A549 (cell line): Measurements from ENCODE around the gene ZNF672. TPM values are rescaled to one million over a fixed set of nuclear protein-coding genes. Genes with fewer than 3 reads are reported as not detected.
A peak's percentile ranks its signal among the peaks of the same experiment; 100 is the strongest.

Source experiments
- ATAC-seq, 2 experiments: fragments of 200-7000 bp in 1 of 2; fragments of >200 bp in 1 of 2; cut with Nextera tagmentation in 1 of 2; cut with Tn5 transposase in 1 of 2; 3 replicates each; pipeline versions ENCODE4 v1.8.0 to v1.9.1; 2018 to 2020; ENCODE audit warnings: mild to moderate bottlenecking in 1 of 2, moderate library complexity in 1 of 2
- CTCF ChIA-PET: fragments of 300-600 bp; sonication (Branson Sonifier 250); formaldehyde crosslinking; extraction: SDS; loops from one replicate; lab custom pipeline; 2021; ENCODE audit warnings: antibody characterized with exemption, inconsistent platforms; lab: Yijun Ruan, JAX
- POLR2A ChIA-PET: fragments of 350-600 bp; formaldehyde crosslinking; extraction: SDS; loops from one replicate; lab custom pipeline; 2021; ENCODE audit warnings: antibody characterized with exemption, inconsistent platforms; lab: Yijun Ruan, JAX
- DNase-seq, 2 experiments: peaks; one replicate each; pipeline versions ENCODE4 v3.0.0 to v3.0.0-alpha.2; 2011 to 2016; ENCODE audit warnings: low read depth in 1 of 2, low spot score in 1 of 2
- FAIRE-seq: peaks from 2 replicates; lab custom pipeline; 2011; peaks lifted over from hg19 to GRCh38; lab: Jason Lieb, UNC
- H3K27ac ChIP-seq, 2 experiments: fragments of >200 bp; sonication (Bioruptor Twin); formaldehyde crosslinking; 3 replicates each; pipeline ENCODE4 v1.5.1; 2016 to 2017
- H3K4me1 ChIP-seq: fragments of >200 bp; sonication (Bioruptor Twin); formaldehyde crosslinking; 3 replicates; pipeline ENCODE4 v1.6.1; 2016
- H3K4me2 ChIP-seq: fragments of >200 bp; sonication (Bioruptor Twin); formaldehyde crosslinking; 3 replicates; pipeline ENCODE4 v1.6.1; 2016
- H3K4me3 ChIP-seq: fragments of >200 bp; sonication (Bioruptor Twin); formaldehyde crosslinking; 3 replicates; pipeline ENCODE4 v1.5.1; 2016
- H3K9me3 ChIP-seq: fragments of >200 bp; sonication (Bioruptor Twin); formaldehyde crosslinking; 3 replicates; pipeline ENCODE4 v1.6.1; 2016
- CBX2 ChIP-seq: fragments of 200-600 bp; sonication (generic); IDR thresholded peaks from 2 replicates; pipeline ENCODE4 v1.6.1; 2016; ENCODE audit warnings: low read depth, mild to moderate bottlenecking, borderline replicate concordance
- CEBPB ChIP-seq, 2 experiments: fragments of >200 bp in 1 of 2; sonication (Bioruptor Twin) in 1 of 2; formaldehyde crosslinking in 1 of 2; IDR thresholded peaks; 2 replicates each; pipeline ENCODE4 v1.6.1; 2012 to 2016
- ESRRA ChIP-seq: fragments of 150-350 bp; IDR thresholded peaks from 2 replicates; pipeline ENCODE4 v1.6.1; 2014; ENCODE audit warnings: mild to moderate bottlenecking, low read length, borderline replicate concordance
- FOSL2 ChIP-seq, 2 experiments: fragments of 450-650 bp in 1 of 2; fragments of >200 bp in 1 of 2; sonication (Bioruptor Twin) in 1 of 2; formaldehyde crosslinking; IDR thresholded peaks; 2 replicates each; pipeline versions ENCODE4 v1.5.0 to v1.6.1; 2016 to 2020; ENCODE audit warnings: mild to moderate bottlenecking in 1 of 2, moderate library complexity in 1 of 2
- FOXS1 ChIP-seq: fragments of 250-450 bp; sonication (Bioruptor Pico); IDR thresholded peaks from 2 replicates; pipeline ENCODE4 v1.5.0; 2020; ENCODE audit warnings: mild to moderate bottlenecking, moderate library complexity
- GATA3 ChIP-seq: IDR thresholded peaks from 2 replicates; pipeline ENCODE4 v1.6.1; 2012; ENCODE audit warnings: borderline replicate concordance
- HDAC2 ChIP-seq: fragments of 200-600 bp; sonication (generic); IDR thresholded peaks from 2 replicates; pipeline ENCODE4 v1.6.1; 2016
- HEYL ChIP-seq: fragments of 250-450 bp; sonication (Bioruptor Pico); IDR thresholded peaks from 2 replicates; pipeline ENCODE4 v1.8.0; 2021; ENCODE audit warnings: mild to moderate bottlenecking, moderate library complexity
- HOXA7 ChIP-seq: fragments of 250-450 bp; sonication (Bioruptor Pico); IDR thresholded peaks from 2 replicates; pipeline ENCODE4 v1.5.0; 2020; ENCODE audit warnings: mild to moderate bottlenecking, moderate library complexity
- HOXB13 ChIP-seq: fragments of 250-450 bp; sonication (Bioruptor Pico); IDR thresholded peaks from 2 replicates; pipeline ENCODE4 v1.5.0; 2020; ENCODE audit warnings: low read depth, mild to moderate bottlenecking, moderate library complexity
- JUN ChIP-seq, 2 experiments: fragments of >200 bp; sonication (Bioruptor Twin); formaldehyde crosslinking; IDR thresholded peaks; 2 replicates in 1 of 2; 3 replicates in 1 of 2; pipeline ENCODE4 v1.6.1; 2016 to 2017
- JUNB ChIP-seq: fragments of >200 bp; sonication (Bioruptor Twin); formaldehyde crosslinking; IDR thresholded peaks from 2 replicates; pipeline ENCODE4 v1.6.1; 2016
- KDM1A ChIP-seq: fragments of 200-600 bp; sonication (generic); IDR thresholded peaks from 2 replicates; pipeline ENCODE4 v1.6.1; 2016; ENCODE audit warnings: low read depth, mild to moderate bottlenecking
- MYC ChIP-seq: IDR thresholded peaks from 2 replicates; pipeline ENCODE4 v1.6.1; 2012; ENCODE audit warnings: mild to moderate bottlenecking, inconsistent platforms, low read length, improper control_type of control experiment, borderline replicate concordance
- NPAS2 ChIP-seq: fragments of 250-450 bp; sonication (Bioruptor Pico); IDR thresholded peaks from 2 replicates; pipeline ENCODE4 v1.8.0; 2022; ENCODE audit warnings: mild to moderate bottlenecking, moderate library complexity, borderline replicate concordance
- NR3C1 ChIP-seq: fragments of >200 bp; sonication (Bioruptor Twin); formaldehyde crosslinking; IDR thresholded peaks from 3 replicates; pipeline ENCODE4 v1.6.1; 2017
- PHF8 ChIP-seq: fragments of 200-600 bp; sonication (generic); IDR thresholded peaks from 2 replicates; pipeline ENCODE4 v1.6.1; 2016; ENCODE audit warnings: low read depth, mild to moderate bottlenecking, antibody characterized with exemption, moderate library complexity, borderline replicate concordance
- RCOR1 ChIP-seq: fragments of 150-350 bp; IDR thresholded peaks from 2 replicates; pipeline ENCODE4 v1.6.1; 2014; ENCODE audit warnings: antibody characterized with exemption, low read length, low read depth
- RFX5 ChIP-seq: fragments of 450-650 bp; IDR thresholded peaks from 2 replicates; pipeline ENCODE4 v1.7.1; 2014; ENCODE audit warnings: antibody characterized with exemption, mild to moderate bottlenecking, moderate library complexity
- RNF2 ChIP-seq: fragments of 200-600 bp; sonication (generic); IDR thresholded peaks from 2 replicates; pipeline ENCODE4 v1.6.1; 2016; ENCODE audit warnings: low read depth, mild to moderate bottlenecking, antibody characterized with exemption, moderate library complexity, borderline replicate concordance
- SREBF2 ChIP-seq: fragments of 450-650 bp; IDR thresholded peaks from 2 replicates; pipeline ENCODE4 v1.6.1; 2014; ENCODE audit warnings: mild to moderate bottlenecking, moderate library complexity
- TFCP2L1 ChIP-seq: fragments of 250-450 bp; sonication (Bioruptor Pico); IDR thresholded peaks from 2 replicates; pipeline ENCODE4 v1.5.0; 2021; ENCODE audit warnings: mild to moderate bottlenecking
- TP53 ChIP-seq: fragments of 250-450 bp; sonication (Bioruptor Pico); IDR thresholded peaks from 2 replicates; pipeline ENCODE4 v1.5.0; 2021; ENCODE audit warnings: mild to moderate bottlenecking, moderate library complexity
- ZNF302 ChIP-seq: fragments of 250-450 bp; sonication (Bioruptor Pico); IDR thresholded peaks from 2 replicates; pipeline ENCODE4 v1.9.0; 2021; ENCODE audit warnings: inconsistent platforms, mild to moderate bottlenecking, moderate library complexity
- ZSCAN20 ChIP-seq: fragments of 250-450 bp; sonication (Bioruptor Pico); IDR thresholded peaks from 2 replicates; pipeline ENCODE4 v1.8.0; 2022; ENCODE audit warnings: mild to moderate bottlenecking, moderate library complexity
- WGBS: methylation state at CpG from one replicate; pipeline ENCODE4 v1.1.6; 2017; ENCODE audit errors: missing lambda C conversion rate; 5-methylcytosine and 5-hydroxymethylcytosine counted together
- polyA plus RNA-seq, 4 experiments: library from polyadenylated mRNA; depleted of rRNA in 3 of 4; stranded (reverse); fragments of >200 nt; fragmentation: RNase III in 1 of 4; extraction: RNeasy Plus Mini Kit Qiagen cat#74134 plus additional on column Dnase treatment in 1 of 4; gene quantifications; 2 replicates in 3 of 4; 3 replicates in 1 of 4; pipeline ENCODE4 v1.2.3, GENCODE V29; 2011 to 2017
- TF ChIP-seq, protein P1 (sequence below): fragments of 150-350 bp; IDR thresholded peaks from 2 replicates; pipeline ENCODE4 v1.6.1; 2014; ENCODE audit warnings: low read depth, mild to moderate bottlenecking, low read length
- TF ChIP-seq, protein P2 (sequence below): fragments of >200 bp; sonication (Bioruptor Twin); formaldehyde crosslinking; IDR thresholded peaks from 2 replicates; pipeline ENCODE4 v1.6.1; 2016
- TF ChIP-seq, protein P3 (sequence below): fragments of 200-600 bp; sonication (generic); IDR thresholded peaks from 2 replicates; pipeline ENCODE4 v1.6.1; 2016; ENCODE audit warnings: antibody characterized with exemption, mild to moderate bottlenecking, moderate library complexity
- TF ChIP-seq, protein P4 (sequence below): fragments of 250-450 bp; sonication (Bioruptor Pico); IDR thresholded peaks from 2 replicates; pipeline ENCODE4 v1.5.0; 2020; ENCODE audit warnings: low read depth, mild to moderate bottlenecking, moderate library complexity

ZNF672 gene
- polyA plus RNA-seq, 2 of the 4 experiments (the other 2 are of a cell fraction) = 18.9 to 20.6 TPM

DNA sequence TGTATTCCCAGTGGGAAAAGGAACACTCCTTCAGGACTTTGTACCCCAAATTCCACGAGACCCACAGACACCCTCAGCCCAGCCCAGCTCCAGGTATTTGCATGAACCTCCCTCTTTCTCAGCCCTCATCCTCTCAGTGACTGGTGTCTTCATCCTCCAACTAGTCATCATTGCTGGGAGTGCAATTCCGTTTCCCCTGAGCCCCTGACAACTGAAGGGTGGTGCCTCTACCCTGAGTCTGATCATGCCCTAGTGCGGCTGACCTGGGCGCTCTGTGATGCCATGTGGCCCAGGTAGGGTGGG lies 24.6 kb downstream of the ZNF672 start:
- Histone ChIP-seq H3K4me3 (peak overlapping the region; percentile 44), H3K4me2 (peak overlapping the region; percentile 78), H3K9me3 (no peaks in the 10 kb centered on the region), H3K4me1 (peaks cover 14% of the 10 kb centered on the region), H3K27ac (peak overlapping the region; percentile 64 to 88)
- ChIA-PET CTCF (no interaction called here), POLR2A (interaction anchor here (1.6 to 2.9 kb wide), 2 partner anchors 11 to 37 kb away, joined by 5 to 18 read pairs; partner anchors contain the start of gene SH3BP5L)
- DNase-seq (no peak), ATAC-seq (peak in 1 of 2 experiments; percentile 8; a peak in 4 of 6 replicates), FAIRE-seq (no peak)
- TF ChIP-seq KDM1A (no peak), HOXA7 (CRISPR knock-in tag) (no peak), CBX2 (no peak)
- TF ChIP-seq, protein P1, sequence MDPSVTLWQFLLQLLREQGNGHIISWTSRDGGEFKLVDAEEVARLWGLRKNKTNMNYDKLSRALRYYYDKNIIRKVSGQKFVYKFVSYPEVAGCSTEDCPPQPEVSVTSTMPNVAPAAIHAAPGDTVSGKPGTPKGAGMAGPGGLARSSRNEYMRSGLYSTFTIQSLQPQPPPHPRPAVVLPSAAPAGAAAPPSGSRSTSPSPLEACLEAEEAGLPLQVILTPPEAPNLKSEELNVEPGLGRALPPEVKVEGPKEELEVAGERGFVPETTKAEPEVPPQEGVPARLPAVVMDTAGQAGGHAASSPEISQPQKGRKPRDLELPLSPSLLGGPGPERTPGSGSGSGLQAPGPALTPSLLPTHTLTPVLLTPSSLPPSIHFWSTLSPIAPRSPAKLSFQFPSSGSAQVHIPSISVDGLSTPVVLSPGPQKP = no peak
- WGBS = 60% methylated on average over 1 of the region's 4 CpGs

DNA sequence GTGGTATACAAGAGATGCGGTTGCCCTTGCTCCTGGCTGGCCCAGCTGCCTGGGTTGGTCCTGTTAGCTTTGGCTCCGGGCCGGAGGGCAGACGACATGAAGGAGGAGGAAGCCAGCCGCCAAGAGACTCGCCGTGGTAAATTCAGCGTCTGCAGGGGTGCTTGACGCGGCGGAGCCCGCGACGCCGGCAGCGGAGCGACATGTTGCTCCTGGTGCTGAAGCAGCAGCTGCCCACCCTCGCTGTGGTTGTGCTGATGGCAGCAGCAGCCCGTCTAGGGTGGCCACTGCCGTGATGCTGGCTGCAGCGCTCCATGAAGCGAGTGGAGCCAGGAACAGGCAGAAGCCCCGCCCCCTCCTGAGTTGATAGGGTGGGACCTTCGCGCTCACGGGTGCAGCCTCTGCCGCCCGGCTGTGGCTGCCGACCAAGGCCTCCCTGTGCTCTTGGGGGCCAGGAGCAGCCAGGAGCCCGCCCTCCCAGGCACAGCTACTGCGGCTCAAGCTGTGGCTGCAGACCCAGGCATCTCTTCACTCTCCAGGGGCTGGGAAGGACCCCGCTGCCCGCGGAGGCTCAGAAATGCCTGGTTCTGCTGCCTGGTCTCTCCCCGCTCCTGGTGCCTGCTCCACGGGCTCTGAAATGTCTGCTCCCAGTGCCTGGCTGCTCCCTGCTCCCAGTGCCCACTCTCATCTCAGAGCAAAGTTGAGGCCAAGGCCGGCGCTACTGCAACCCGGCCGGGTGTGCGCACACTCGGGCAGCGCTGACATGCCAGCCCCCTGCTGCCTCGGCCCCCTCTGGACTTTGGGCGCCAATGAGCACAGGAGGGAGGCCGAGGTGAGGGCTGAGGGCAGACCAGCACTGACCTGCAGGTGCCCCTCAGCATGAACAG lies 25.2 kb downstream of the ZNF672 start:
- ATAC-seq = peak; percentile 68 to 80
- Histone ChIP-seq H3K4me3 (peak overlapping the region; percentile 44), H3K4me1 (peaks cover 13% of the 10 kb centered on the region), H3K27ac (peak overlapping the region; percentile 64 to 88), H3K4me2 (peak overlapping the region; percentile 78), H3K9me3 (no peaks in the 10 kb centered on the region)
- FAIRE-seq = no peak
- POLR2A ChIA-PET = interaction anchor here (1.6 to 2.9 kb wide), 2 partner anchors 10 to 37 kb away, joined by 5 to 18 read pairs; partner anchors contain the start of gene SH3BP5L
- WGBS = 37% methylated on average over 28 of the region's 46 CpGs
- peak; percentile 63 to 69 for DNase-seq
- CTCF ChIA-PET = interaction anchor here (2.3 kb wide), 1 partner anchor 10 kb away, joined by 12 read pairs; no protein-coding TSS in a partner anchor
- TF ChIP-seq, protein P2, sequence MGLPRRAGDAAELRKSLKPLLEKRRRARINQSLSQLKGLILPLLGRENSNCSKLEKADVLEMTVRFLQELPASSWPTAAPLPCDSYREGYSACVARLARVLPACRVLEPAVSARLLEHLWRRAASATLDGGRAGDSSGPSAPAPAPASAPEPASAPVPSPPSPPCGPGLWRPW = no peak
- TF ChIP-seq FOXS1 (CRISPR knock-in tag) (no peak), CEBPB (IDR thresholded peaks at IDR 0.05) (no peak), HEYL (no peak), NR3C1 (no peak), HDAC2 (no peak), RFX5 (no peak), PHF8 (no peak), HOXB13 (no peak), ZNF302 (CRISPR knock-in tag) (no peak), RCOR1 (no peak), NPAS2 (no peak), FOSL2 (IDR thresholded peaks at IDR 0.05) (no peak), FOSL2 (CRISPR knock-in tag; IDR thresholded peaks at IDR 0.05) (no peak), TFCP2L1 (CRISPR knock-in tag) (no peak), SREBF2 (no peak), KDM1A (no peak), MYC (no peak), JUN (IDR thresholded peaks at IDR 0.05) (peak in 1 of 2 experiments; percentile 35; a peak in 1 of 5 replicates), CBX2 (no peak), ESRRA (no peak), ZSCAN20 (CRISPR knock-in tag) (no peak), GATA3 (no peak), TP53 (CRISPR knock-in tag) (no peak), RNF2 (no peak), JUNB (no peak)
- TF ChIP-seq, protein P3, sequence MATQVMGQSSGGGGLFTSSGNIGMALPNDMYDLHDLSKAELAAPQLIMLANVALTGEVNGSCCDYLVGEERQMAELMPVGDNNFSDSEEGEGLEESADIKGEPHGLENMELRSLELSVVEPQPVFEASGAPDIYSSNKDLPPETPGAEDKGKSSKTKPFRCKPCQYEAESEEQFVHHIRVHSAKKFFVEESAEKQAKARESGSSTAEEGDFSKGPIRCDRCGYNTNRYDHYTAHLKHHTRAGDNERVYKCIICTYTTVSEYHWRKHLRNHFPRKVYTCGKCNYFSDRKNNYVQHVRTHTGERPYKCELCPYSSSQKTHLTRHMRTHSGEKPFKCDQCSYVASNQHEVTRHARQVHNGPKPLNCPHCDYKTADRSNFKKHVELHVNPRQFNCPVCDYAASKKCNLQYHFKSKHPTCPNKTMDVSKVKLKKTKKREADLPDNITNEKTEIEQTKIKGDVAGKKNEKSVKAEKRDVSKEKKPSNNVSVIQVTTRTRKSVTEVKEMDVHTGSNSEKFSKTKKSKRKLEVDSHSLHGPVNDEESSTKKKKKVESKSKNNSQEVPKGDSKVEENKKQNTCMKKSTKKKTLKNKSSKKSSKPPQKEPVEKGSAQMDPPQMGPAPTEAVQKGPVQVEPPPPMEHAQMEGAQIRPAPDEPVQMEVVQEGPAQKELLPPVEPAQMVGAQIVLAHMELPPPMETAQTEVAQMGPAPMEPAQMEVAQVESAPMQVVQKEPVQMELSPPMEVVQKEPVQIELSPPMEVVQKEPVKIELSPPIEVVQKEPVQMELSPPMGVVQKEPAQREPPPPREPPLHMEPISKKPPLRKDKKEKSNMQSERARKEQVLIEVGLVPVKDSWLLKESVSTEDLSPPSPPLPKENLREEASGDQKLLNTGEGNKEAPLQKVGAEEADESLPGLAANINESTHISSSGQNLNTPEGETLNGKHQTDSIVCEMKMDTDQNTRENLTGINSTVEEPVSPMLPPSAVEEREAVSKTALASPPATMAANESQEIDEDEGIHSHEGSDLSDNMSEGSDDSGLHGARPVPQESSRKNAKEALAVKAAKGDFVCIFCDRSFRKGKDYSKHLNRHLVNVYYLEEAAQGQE = no peak
- TF ChIP-seq, protein P4, sequence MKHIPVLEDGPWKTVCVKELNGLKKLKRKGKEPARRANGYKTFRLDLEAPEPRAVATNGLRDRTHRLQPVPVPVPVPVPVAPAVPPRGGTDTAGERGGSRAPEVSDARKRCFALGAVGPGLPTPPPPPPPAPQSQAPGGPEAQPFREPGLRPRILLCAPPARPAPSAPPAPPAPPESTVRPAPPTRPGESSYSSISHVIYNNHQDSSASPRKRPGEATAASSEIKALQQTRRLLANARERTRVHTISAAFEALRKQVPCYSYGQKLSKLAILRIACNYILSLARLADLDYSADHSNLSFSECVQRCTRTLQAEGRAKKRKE (CRISPR knock-in tag) = no peak
- TF ChIP-seq, protein P1 = no peak
